Heart left ventricle (tissue), 13 donors: Measurements from ENCODE around the gene AFTPH.

ENCODE experiments used
- POLR2A ChIP-seq, 2 donors: fragments of 450-650 bp; IDR thresholded peaks; one replicate each; pipeline ENCODE4 v1.6.1; 2017; ENCODE audit warnings: antibody characterized with exemption in 2 of 2, mild to moderate bottlenecking in 2 of 2, moderate library complexity in 2 of 2
- TF ChIP-seq, protein P1 (sequence below), 12 donors: fragments of 200-600 bp; sonication (generic) in 4 of 12; IDR thresholded peaks; one replicate each; pipeline versions ENCODE4 v1.5.0 to v1.8.0; 2018 to 2022; ENCODE audit warnings: antibody characterized with exemption in 12 of 12, mild to moderate bottlenecking in 5 of 12
- donor health status: ischemic (EF 13 %, LVEDD 7.1; RV severe dilation, severe dysfunction).
- donor health status: DM: no; HTN: yes; CAD: no.
- donor health status: DM: no; HTN: no; CAD: no.
- donor health status: ischemic (EF 25% LVEDD 6.9; RV normal size, moderate dysfunction).
- donor health status: ischemic (EF 25% LVEDD 5.7; RV mildly dilated, moderate dysfunction).
- donor health status: ischemic (EF 35%, LVEDD 5.7; RV mildly dilated, moderate dysfunction).
- donor health status: nonischemic (EF 11% LVEDD 7.7; RV severe dilation, severe dysfunction).
- donor health status: DM: yes; HTN: yes; CAD: no.
- donor health status: PGD.
- donor health status: ischemic (EF 29% LVEDD 5.4; RV normal size, mild dysfunction).
- donor health status: nonischemic (EF 23%, LVEDD 6.1; RV moderate dilation, normal function).

DNA sequence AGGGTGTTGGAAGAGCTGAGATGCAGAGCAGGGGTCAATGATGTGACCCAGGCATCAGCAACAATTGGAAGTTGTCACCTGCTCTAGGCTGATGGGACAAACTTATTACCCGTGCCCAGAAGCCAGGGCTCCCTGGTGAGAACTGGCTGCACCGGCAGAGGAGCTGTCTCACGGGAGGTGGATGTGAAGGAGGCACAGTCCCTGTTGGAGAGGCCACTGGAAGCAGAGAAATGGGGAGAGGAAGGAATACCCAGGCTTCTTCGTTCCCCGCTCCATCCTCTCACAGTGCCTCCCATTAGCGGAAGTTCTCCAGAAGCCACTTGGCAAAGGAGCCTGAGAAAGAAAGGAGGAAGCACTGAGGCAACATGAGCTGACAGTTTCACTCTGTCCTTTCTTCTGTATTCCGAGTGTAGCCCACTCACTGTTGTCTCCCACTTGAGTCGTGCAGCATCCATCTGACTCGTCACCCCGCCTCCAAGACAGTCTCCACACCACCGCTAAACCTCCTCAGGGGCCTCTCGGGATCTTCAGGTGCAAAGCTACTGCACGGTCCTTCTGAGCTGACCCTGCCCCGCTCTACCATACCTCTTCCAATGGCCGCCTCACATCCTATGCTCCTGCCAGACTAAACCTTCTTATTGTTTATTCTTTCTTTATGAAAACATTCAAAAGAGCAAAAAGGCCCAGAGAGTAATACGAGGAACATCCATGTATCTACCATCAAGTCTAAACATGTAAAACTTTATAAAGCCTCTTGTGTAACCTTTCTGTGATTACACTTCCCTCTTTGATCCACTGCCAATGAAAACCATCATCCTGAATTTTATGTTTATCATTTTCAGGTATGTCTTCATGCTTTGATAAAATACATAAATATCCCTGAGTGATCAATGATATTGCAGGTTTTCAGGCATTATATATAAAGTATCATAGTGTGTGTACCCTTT, 19.1 kb upstream of the AFTPH start:
- TF ChIP-seq POLR2A (IDR thresholded peaks at IDR 0.05), result no peak
- TF ChIP-seq, protein P1, sequence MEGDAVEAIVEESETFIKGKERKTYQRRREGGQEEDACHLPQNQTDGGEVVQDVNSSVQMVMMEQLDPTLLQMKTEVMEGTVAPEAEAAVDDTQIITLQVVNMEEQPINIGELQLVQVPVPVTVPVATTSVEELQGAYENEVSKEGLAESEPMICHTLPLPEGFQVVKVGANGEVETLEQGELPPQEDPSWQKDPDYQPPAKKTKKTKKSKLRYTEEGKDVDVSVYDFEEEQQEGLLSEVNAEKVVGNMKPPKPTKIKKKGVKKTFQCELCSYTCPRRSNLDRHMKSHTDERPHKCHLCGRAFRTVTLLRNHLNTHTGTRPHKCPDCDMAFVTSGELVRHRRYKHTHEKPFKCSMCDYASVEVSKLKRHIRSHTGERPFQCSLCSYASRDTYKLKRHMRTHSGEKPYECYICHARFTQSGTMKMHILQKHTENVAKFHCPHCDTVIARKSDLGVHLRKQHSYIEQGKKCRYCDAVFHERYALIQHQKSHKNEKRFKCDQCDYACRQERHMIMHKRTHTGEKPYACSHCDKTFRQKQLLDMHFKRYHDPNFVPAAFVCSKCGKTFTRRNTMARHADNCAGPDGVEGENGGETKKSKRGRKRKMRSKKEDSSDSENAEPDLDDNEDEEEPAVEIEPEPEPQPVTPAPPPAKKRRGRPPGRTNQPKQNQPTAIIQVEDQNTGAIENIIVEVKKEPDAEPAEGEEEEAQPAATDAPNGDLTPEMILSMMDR (IDR thresholded peaks at IDR 0.05), result no peak
